Fibroblast of lung (primary cell): ENCODE results near the gene SGPL1. TPM values are rescaled to one million over a fixed set of nuclear protein-coding genes. Genes with fewer than 3 reads are reported as not detected.
A peak's percentile ranks its signal among the peaks of the same experiment; 100 is the strongest.

Source experiments
- DNase-seq, 2 donors: peaks; one replicate each; pipeline versions ENCODE4 v3.0.0 to v3.0.0-alpha.2; 2010; ENCODE audit warnings: low read depth in 2 of 2
- H2AFZ ChIP-seq: 2 replicates; pipeline ENCODE4 v1.5.1; 2012; ENCODE audit warnings: low read length, control low read depth, inconsistent platforms
- H3K27ac ChIP-seq: 2 replicates; pipeline ENCODE4 v1.5.1; 2011; ENCODE audit warnings: low read length, control low read depth; ENCODE audit not compliant: insufficient read depth
- H3K27me3 ChIP-seq: 2 replicates; pipeline ENCODE4 v1.5.1; 2011; ENCODE audit warnings: mild to moderate bottlenecking, low read length; ENCODE audit not compliant: control insufficient read depth, insufficient read depth
- H3K36me3 ChIP-seq: 2 replicates; pipeline ENCODE4 v1.5.1; 2011; ENCODE audit warnings: low read length; ENCODE audit not compliant: control insufficient read depth, insufficient read depth
- H3K4me1 ChIP-seq: 2 replicates; pipeline ENCODE4 v1.5.1; 2011; ENCODE audit warnings: low read length; ENCODE audit not compliant: control insufficient read depth, insufficient read depth; ENCODE audit errors: extremely low read depth
- H3K4me2 ChIP-seq: 2 replicates; pipeline ENCODE4 v1.5.1; 2011; ENCODE audit warnings: low read length, control low read depth; ENCODE audit not compliant: insufficient read depth; ENCODE audit errors: extremely low read depth
- H3K4me3 ChIP-seq, 4 experiments: fragments of 200-600 bp in 1 of 4; sonication (generic) in 1 of 4; replicated peaks in 1 of 4; 2 replicates each; pipeline ENCODE4 v1.5.1; 2011 to 2016; ENCODE audit warnings: low read length in 4 of 4, low read depth in 3 of 4, mild to moderate bottlenecking in 3 of 4, control low read depth in 2 of 4, inconsistent platforms in 1 of 4, mixed read lengths in 1 of 4; ENCODE audit not compliant: insufficient read depth in 1 of 4; ENCODE audit errors: control extremely low read depth in 1 of 4
- H3K79me2 ChIP-seq: 2 replicates; pipeline ENCODE4 v1.5.1; 2012; ENCODE audit warnings: mild to moderate bottlenecking, low read length, inconsistent platforms; ENCODE audit not compliant: control insufficient read depth, insufficient read depth
- H3K9ac ChIP-seq: 2 replicates; pipeline ENCODE4 v1.5.1; 2011; ENCODE audit warnings: mild to moderate bottlenecking, low read length, control low read depth; ENCODE audit not compliant: insufficient read depth
- H3K9me3 ChIP-seq: 2 replicates; pipeline ENCODE4 v1.5.1; 2012; ENCODE audit warnings: low read depth, low read length; ENCODE audit not compliant: control insufficient read depth, insufficient read depth
- H4K20me1 ChIP-seq: 2 replicates; pipeline ENCODE4 v1.5.1; 2011; ENCODE audit warnings: low read length; ENCODE audit not compliant: control insufficient read depth, insufficient read depth; ENCODE audit errors: extremely low read depth
- EZH2 ChIP-seq: IDR thresholded peaks from 2 replicates; pipeline ENCODE4 v1.5.1; 2012; ENCODE audit warnings: low read length, control low read depth, mild to moderate bottlenecking; ENCODE audit errors: missing control alignments
- polyA plus RNA-seq, 2 donors: library from polyadenylated mRNA; depleted of rRNA in 1 of 2; stranded (reverse) in 1 of 2; unstranded in 1 of 2; fragments of >200 nt; gene quantifications; 2 replicates each; pipeline ENCODE4 v1.2.1, GENCODE V29; 2011 to 2012; ENCODE audit warnings: missing spikeins in 1 of 2
- total RNA-seq: library from RNA; depleted of rRNA; stranded (reverse); fragments of >200 nt; gene quantifications from 2 replicates; pipeline ENCODE4 v1.2.1, GENCODE V29; 2014
- TF ChIP-seq, protein P1 (sequence below), 2 donors: IDR thresholded peaks in 1 of 2; conservative IDR thresholded peaks in 1 of 2; 1 replicate in 1 of 2; 2 replicates in 1 of 2; pipeline ENCODE4 v1.5.1; 2011 to 2012; ENCODE audit warnings: low read length in 2 of 2, control low read depth in 1 of 2, inconsistent platforms in 1 of 2, low read depth in 1 of 2, mild to moderate bottlenecking in 1 of 2

The SGPL1 gene
- total and polyA plus RNA-seq, 2 donors (not counting 1 experiment from before 2014, with no cell fraction given), result 21.2 to 40.3 TPM

DNA sequence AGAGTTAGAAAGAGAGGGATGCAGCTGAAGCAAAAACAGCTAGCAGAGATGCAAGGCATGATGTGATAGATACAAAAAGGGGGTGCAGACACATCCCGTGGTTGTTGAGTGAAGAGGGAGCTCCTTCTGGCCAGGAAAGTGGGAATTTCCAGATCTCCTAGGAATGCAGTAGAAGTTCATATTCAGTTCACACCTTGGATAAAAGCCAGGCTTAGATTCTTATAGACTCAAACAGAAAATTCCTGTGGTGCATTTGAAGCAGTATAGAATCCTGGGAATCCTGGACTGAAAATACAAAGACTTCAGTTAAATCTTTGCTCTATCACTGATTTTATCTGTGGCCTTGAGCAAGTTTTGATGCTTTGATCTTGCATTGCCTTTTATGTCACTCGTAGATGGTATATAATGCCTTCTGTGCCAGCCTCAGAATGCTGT lies 33.9 kb downstream of the SGPL1 start:
- no peak for TF ChIP-seq EZH2
- H2AFZ ChIP-seq, result no peak overlapping the region
- no peaks in the 10 kb centered on the region for H3K9me3 ChIP-seq
- H3K79me2 ChIP-seq, result no peaks in the 10 kb centered on the region
- peaks cover 5% of the 10 kb centered on the region for H3K4me1 ChIP-seq
- peak; percentile 80 to 96 for DNase-seq
- H3K27me3 ChIP-seq, result no peaks in the 10 kb centered on the region
- peak overlapping the region; percentile 4 for H3K4me2 ChIP-seq
- no peak overlapping the region for H3K9ac ChIP-seq
- no peaks in the 10 kb centered on the region for H3K36me3 ChIP-seq
- H4K20me1 ChIP-seq, result no peaks in the 10 kb centered on the region
- H3K4me3 ChIP-seq, result no peak overlapping the region
- no peak overlapping the region for H3K27ac ChIP-seq

DNA sequence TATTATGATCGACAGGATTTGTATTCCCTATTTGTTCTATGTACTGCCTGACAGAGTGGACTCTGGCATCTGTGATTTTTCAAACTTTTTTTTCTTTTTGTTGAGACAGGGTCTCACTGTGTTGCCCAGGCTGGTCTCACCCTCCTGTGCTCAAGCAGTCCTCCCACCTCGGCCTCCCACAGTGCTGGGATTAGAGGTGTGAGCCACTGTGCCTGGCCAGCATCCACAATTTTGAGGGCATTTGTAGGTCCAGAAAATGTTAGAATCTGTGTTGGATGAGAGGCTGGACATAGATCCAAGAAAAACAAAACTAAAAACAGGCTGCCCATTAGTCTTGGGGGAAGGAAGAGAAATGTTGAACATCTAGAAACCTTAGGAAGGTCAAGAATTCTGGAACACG lies 34.3 kb downstream of the SGPL1 start:
- Histone ChIP-seq H3K4me1 (peaks cover 5% of the 10 kb centered on the region), H3K79me2 (no peaks in the 10 kb centered on the region), H3K27ac (no peak overlapping the region), H3K4me3 (no peak overlapping the region), H3K9ac (no peak overlapping the region), H3K4me2 (no peak overlapping the region), H2AFZ (no peak overlapping the region), H4K20me1 (no peaks in the 10 kb centered on the region), H3K36me3 (no peaks in the 10 kb centered on the region), H3K27me3 (no peaks in the 10 kb centered on the region), H3K9me3 (no peaks in the 10 kb centered on the region)
- DNase-seq, result peak in 1 of 2 donors; percentile 77
- no peak for TF ChIP-seq EZH2

DNA sequence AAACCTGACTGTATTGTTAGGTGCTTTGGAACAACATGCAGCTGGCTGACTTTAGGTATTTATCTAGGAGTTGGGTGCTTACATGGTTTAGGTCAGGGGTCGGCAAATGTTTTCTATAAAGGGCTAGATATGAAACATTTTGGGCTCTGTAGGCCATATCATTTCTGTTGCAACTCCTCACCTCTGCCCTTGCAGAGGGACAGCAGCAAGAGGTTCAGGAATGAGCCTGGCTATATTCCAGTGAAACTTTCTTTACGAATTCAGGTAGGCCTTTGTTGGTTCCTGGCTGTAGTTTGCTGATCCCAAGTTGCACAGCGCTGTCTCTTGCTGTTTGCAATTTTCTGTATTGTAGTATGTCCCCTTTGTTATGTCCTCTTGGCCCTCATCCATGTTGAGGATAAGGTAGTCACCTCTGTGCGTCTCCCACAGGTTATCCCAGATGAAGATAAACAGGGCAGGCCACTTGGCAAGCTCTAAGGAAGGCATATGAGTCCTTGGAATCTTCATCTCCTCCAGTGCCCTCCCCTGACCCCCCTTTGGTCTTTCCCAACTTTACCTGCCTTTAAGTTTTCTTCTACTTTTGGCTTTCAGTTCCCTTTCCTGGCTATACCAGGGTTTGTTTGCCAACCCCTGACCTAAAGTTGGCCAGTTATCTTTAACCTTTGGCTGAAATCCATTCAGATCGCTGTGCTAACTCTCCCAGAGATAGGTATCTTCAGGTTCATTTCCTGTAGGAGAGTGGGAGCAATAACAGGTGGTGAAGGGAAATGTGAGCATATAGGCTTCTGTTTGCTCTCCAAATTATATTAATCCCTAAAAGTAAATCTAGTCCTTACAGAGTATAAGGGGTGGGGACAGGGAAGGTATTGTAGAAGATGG lies 36.1 kb downstream of the SGPL1 start:
- DNase-seq, result no peak
- no peaks in the 10 kb centered on the region for H4K20me1 ChIP-seq
- H3K9me3 ChIP-seq, result no peaks in the 10 kb centered on the region
- no peak overlapping the region for H3K4me2 ChIP-seq
- H3K4me1 ChIP-seq, result peaks cover 5% of the 10 kb centered on the region
- H3K36me3 ChIP-seq, result no peaks in the 10 kb centered on the region
- no peak overlapping the region for H2AFZ ChIP-seq
- no peak overlapping the region for H3K27ac ChIP-seq
- no peaks in the 10 kb centered on the region for H3K27me3 ChIP-seq
- TF ChIP-seq, protein P1, sequence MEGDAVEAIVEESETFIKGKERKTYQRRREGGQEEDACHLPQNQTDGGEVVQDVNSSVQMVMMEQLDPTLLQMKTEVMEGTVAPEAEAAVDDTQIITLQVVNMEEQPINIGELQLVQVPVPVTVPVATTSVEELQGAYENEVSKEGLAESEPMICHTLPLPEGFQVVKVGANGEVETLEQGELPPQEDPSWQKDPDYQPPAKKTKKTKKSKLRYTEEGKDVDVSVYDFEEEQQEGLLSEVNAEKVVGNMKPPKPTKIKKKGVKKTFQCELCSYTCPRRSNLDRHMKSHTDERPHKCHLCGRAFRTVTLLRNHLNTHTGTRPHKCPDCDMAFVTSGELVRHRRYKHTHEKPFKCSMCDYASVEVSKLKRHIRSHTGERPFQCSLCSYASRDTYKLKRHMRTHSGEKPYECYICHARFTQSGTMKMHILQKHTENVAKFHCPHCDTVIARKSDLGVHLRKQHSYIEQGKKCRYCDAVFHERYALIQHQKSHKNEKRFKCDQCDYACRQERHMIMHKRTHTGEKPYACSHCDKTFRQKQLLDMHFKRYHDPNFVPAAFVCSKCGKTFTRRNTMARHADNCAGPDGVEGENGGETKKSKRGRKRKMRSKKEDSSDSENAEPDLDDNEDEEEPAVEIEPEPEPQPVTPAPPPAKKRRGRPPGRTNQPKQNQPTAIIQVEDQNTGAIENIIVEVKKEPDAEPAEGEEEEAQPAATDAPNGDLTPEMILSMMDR (conservative IDR thresholded peaks at IDR 0.05 in 1 of 2, IDR thresholded peaks at IDR 0.05 in 1 of 2; ENCODE audit: low read depth in 1 of 2, low read length in 2 of 2), result no peak
- no peak for TF ChIP-seq EZH2
- H3K9ac ChIP-seq, result no peak overlapping the region
- no peaks in the 10 kb centered on the region for H3K79me2 ChIP-seq
- H3K4me3 ChIP-seq, result no peak overlapping the region

DNA sequence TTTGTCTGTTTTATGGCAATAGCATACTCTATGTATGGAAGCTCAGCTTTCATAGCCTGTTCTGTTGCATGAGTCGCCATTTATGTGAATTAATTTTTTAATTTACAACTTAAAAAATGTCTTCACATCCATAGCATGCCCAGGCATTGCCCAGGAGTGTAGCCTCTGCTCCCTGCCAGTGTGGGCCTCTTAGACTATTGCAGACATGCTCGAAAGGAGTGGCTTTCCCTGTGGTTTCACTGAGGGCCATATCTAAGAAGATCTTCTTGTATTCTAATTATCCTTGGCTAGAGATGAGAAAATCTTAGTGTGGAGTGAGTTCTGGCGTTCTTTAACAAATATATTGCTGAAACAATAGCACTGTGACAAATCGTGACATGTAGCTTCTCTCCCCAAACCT lies 37.3 kb downstream of the SGPL1 start:
- no peak overlapping the region for H3K9ac ChIP-seq
- no peaks in the 10 kb centered on the region for H3K27me3 ChIP-seq
- no peak for DNase-seq
- no peaks in the 10 kb centered on the region for H3K79me2 ChIP-seq
- no peak overlapping the region for H3K4me2 ChIP-seq
- no peak overlapping the region for H2AFZ ChIP-seq
- peaks cover 5% of the 10 kb centered on the region for H3K4me1 ChIP-seq
- no peaks in the 10 kb centered on the region for H4K20me1 ChIP-seq
- no peak overlapping the region for H3K27ac ChIP-seq
- no peaks in the 10 kb centered on the region for H3K9me3 ChIP-seq
- TF ChIP-seq, protein P1 (conservative IDR thresholded peaks at IDR 0.05 in 1 of 2, IDR thresholded peaks at IDR 0.05 in 1 of 2; ENCODE audit: low read depth in 1 of 2, low read length in 2 of 2), result no peak
- TF ChIP-seq EZH2, result no peak
- H3K36me3 ChIP-seq, result no peaks in the 10 kb centered on the region
- H3K4me3 ChIP-seq, result no peak overlapping the region
